ENCODE measurements around the gene SAMD14. TPM values are rescaled to one million over a fixed set of nuclear protein-coding genes. Genes with fewer than 3 reads are reported as not detected.

SAMD14 gene
- total RNA-seq, 2 donors from 2014 or later, result 1.6 to 2.1 TPM

DNA sequence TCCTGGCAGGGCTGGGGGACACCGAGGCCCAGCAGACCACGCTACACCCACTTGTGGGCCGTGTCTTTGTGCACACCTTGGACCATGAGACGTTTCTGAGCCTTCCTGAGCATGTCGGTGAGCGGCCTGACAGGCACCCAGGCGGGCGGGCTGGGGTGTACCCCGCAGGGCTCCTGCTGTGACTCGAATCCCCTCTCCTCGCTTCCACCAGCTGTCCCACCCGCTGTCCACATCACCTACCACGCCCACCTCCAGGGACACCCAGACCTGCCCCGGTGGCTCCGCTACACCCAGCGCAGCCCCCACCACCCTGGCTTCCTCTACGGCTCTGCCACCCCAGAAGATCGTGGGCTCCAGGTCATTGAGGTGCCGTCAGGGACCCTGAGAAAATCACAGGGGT is 37.4 kb upstream of the SAMD14 start:
- ATAC-seq (no peak), DNase-seq (no peak)
- intact Hi-C loops (cut with DNase I), result loop anchor here in 1 of 2 donors (10.0 kb wide), 1 partner anchor 53 kb away; no protein-coding TSS in a partner anchor

DNA sequence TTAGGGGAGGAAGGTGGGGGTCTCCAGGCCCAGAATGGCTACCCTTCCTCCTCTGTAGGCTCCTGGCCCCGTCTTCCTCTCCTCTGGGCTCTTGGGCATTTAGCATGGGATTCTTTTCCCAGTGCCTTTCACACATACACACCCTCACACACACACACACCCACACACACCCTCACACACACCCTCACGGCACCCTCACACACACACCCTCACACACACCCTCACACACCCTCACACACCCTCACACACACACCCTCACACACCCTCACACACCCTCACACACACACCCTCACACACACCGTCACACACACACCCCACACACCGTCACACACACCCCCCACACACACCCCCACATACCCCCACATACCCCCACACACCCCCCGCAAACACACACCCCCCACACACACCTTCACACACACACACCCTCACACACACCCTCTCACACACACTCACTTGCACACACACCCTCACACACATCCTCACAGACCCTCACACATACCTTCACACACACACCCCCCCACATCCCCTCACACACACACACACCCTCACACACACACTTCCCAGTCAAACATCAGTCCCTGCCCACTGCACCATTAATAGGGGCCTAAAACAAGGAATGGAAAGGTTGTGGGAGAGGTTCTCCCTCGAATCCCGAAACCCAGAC is 36.7 kb upstream of the SAMD14 start:
- no peak for DNase-seq
- intact Hi-C loops (cut with DNase I), result loop anchor here in 1 of 2 donors (10.0 kb wide), 1 partner anchor 52 kb away; no protein-coding TSS in a partner anchor
- ATAC-seq, result no peak

DNA sequence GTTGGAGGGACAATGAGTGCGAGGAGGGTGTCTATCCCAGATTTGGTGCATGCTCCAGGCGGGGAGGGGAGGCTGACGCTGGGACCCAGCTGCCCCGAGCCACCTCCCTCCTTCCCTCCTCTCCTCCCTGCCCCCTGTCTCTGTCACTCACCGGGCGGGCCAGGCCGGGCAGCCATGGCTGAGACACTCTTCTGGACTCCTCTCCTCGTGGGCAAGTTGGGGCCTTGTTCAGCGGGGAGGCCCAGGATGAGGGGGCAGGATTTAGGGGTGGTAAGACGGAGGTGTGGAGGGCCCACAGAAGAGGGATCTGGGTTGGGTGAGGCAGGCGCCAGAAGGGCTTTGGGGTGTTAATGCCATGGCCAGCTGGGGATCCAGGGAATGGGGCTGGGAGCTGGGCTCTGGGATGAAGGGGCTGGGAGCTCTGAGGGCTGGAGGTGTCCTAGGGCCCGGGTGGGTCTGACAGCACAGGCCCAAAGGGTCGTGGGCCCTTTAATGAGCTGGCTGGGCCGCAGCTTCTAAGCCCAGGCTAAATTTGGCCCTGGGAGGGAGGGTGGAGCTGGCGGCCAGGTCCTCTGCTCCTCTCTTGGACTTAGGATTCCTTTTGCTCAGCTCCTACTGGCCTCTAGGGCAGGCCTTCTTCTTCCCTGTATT is 36.0 kb upstream of the SAMD14 start, which contains the start of gene SGCA:
SGCA (plus strand) TSS at position 139 of the 651 bp plus-strand sequence; CDS start at position 175, 36 bp downstream.
- intact Hi-C loops (cut with DNase I), result loop anchor here in 1 of 2 donors (10.0 kb wide), 1 partner anchor 51 kb away; no protein-coding TSS in a partner anchor
- ATAC-seq (peak; percentile 53 to 59), DNase-seq (no peak)

DNA sequence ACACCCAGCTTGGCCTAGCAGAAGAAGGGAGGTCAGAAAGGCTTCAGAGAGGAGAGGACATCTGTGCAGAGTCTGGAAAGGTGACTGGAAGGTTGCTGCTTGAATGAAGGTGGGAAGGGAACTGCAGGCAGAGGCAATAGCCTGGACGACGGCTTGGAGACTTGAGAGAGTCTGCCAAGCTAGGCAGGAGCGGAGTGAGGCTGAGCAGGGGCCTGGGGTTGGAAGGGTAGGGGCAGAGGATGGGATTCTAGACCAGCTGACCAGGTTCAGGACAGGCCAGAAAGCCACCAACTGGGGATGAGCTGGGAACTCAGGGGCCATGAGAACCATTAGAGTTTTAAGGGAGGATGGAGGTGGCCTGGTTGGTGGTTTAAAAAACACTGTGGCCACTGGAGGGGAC is 35.5 kb upstream of the SAMD14 start:
- intact Hi-C loops (cut with DNase I), result loop anchor here in 1 of 2 donors (10.0 kb wide), 1 partner anchor 51 kb away; no protein-coding TSS in a partner anchor
- no peak for ATAC-seq
- DNase-seq, result no peak

DNA sequence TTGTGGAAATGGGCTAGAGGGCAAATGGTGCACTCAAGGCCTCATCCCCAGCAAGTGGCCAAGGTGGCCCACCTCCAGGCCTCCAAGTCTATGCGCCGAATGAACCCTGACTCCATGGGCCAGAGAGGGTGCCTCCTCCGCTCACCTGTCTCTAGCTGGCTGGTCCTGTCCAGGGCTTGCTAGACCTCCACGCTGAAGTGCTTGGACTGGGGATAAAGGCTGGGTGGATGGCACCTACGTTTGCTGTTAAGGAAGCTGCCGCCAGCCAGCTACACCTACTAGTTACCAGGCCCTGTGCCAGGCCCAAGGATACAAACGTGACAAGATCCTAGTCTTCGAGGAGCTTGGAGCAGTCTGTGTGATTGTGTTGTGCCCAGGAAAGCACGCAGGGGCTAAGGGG is 35.1 kb upstream of the SAMD14 start:
- DNase-seq (no peak), ATAC-seq (no peak)
- intact Hi-C loops (cut with DNase I), result loop anchor here in 1 of 2 donors (10.0 kb wide), 1 partner anchor 50 kb away; no protein-coding TSS in a partner anchor

DNA sequence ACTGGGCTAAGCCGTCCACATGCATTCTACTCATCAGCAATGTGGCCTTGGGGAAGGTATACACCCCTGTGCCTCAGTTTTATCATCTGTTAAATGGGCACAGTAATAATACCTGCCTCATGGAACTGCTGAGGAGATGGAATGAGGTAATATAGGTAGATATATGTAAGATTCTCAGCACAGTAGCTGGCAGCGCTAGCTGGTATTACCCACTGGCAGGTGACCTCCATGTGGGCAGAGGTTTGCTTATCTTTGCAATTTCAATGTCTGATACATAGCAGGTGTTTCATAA is 34.7 kb upstream of the SAMD14 start:
- intact Hi-C loops (cut with DNase I), result loop anchor here in 1 of 2 donors (10.0 kb wide), 1 partner anchor 50 kb away; no protein-coding TSS in a partner anchor
- DNase-seq, result no peak
- no peak for ATAC-seq

DNA sequence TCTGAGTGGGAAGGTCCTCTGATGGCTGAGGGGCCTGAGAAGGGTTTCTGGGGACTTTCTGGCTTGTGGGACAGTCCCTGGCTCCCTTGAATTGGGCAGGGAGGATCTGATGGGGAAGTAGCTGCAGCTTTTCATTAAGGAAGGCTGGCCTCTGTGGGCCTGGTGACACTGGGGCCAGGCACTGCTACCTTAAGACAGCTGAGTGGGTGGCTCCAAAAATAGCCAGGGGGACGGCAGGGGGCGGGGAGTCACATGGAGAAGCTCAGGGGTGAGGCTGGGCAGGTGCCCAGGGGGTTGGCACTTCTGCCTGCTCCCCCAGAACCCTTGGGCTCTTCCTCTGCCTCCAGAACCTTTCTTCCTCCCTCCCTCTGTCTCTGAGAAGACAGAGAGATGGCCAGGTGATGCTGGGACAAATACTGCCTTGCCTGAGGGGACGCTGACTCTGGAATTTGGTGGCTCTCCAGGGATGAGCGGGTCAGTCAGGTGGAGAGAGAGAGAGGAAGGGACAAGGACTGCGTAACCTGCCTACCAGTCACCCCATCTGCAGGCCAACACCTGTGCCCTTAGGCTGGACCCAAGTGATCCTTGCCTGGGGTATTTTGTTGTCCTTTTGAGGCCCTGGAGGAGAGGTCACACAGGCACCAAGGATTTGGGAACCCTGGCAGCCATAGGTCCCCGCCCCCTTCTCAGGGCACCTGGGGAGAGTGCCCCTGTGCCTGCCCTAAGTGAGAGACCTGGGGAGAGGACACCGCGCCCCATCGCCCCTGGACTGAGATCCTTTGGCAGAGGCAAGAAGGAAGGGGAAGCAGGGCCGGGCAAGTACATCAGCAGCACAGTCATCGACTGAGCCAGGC is 34.1 kb upstream of the SAMD14 start:
- DNase-seq (no peak), ATAC-seq (no peak)
- intact Hi-C loops (cut with DNase I), result loop anchor here in 1 of 2 donors (10.0 kb wide), 1 partner anchor 49 kb away; no protein-coding TSS in a partner anchor

DNA sequence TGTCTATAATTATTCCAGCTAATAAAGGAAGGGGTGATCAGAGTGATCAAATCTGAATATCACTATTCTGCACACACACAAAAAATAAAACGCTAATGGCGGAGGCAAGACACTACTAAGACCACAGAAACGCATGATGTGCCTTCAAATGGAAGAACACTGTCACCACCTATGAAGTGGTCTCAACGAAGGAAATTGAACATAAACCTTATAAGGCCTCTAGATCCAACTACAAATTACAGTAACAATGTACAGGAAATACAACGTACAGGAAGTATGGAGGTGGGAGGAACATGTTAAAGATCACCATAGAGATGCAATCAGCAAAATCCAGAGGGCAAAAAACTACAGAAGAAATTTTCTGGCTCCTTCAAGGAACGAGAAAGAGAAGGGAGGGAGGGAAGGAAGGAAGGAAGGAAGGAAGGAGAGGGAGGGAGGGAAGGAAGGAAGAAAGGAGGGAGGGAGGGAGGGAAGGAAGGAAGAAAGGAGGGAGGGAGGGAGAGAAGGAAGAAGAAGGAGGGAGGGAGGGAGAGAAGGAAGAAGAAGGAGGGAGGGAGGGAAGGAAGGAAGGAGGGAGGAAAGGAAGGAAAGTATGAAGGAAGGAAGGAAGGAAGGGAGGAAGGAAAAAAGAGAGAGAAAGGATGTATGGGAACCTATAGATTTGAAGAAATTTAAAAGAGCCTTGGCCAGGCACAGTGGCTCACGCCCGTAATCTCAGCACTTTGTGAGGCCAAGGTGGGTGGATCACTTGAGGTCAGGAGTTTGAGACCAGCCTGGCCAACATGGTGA is 32.7 kb upstream of the SAMD14 start:
- intact Hi-C loops (cut with DNase I), result loop anchor here in 1 of 2 donors (10.0 kb wide), 1 partner anchor 48 kb away; no protein-coding TSS in a partner anchor
- no peak for ATAC-seq
- no peak for DNase-seq

DNA sequence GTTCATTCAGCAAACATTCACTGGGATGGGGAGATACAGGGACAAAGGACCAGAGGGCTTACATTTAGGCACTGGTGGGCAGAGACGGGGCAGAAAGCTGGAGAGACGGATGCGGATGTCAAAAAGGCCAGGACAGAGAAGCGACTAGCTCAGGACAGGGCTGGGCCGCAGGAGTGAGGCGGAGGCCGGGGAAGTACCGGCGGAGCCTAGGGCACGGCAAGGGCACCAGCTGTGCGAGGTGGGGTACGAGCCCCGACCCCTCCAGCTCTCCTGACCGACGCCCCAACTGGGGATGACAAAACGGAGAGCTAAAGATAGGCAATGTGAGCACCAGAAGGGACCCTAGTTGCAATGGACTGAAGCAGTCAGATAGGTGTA is 31.9 kb upstream of the SAMD14 start:
- DNase-seq (no peak), ATAC-seq (no peak)
- intact Hi-C loops (cut with DNase I), result loop anchor here in 1 of 2 donors (10.0 kb wide), 1 partner anchor 47 kb away; no protein-coding TSS in a partner anchor

DNA sequence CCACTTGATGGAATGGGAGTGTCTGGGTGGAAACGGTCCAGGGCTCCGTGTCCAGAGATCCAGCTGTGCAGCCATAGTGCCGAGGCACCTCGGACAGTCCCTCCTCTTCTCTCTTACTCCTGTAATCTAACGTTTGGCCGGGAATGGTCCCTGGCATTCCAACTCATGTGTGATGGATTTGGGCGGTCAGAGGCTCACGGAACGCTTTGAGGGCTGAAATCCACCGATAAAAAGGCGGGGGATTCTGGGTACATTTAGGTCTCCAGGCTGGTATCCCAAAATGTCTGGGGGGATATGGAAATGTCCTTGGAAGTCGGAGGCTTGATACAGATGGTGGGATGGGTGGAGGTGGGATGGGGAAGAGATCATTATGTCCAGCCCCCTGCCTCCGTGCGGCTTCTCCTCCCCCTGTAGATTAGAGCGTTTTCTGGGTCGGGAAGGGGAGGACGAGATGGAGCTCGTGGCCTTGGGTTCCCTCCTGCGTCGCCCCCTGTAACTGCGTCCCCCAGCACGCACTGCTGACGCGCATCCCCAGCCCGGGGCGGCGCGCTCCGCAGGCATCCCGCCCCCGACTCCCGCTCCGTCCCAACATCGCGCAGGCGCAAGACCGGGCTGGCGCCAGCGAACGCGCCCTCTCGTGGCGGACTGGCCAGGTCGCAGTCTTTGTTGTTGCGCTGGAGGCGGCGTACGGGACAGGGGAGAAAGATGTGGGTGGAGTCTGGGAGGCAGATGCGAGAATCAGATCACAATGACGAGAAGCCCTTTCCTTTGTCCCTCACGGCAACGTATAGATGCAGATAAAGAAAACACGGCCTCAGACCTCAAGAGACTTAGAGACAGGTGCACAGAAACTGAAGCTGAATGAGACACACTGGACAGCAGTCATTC is 31.3 kb upstream of the SAMD14 start:
- intact Hi-C loops (cut with DNase I), result loop anchor here in 1 of 2 donors (10.0 kb wide), 1 partner anchor 46 kb away; no protein-coding TSS in a partner anchor
- ATAC-seq (peak; percentile 91 to 92), DNase-seq (peak; percentile 91)

DNA sequence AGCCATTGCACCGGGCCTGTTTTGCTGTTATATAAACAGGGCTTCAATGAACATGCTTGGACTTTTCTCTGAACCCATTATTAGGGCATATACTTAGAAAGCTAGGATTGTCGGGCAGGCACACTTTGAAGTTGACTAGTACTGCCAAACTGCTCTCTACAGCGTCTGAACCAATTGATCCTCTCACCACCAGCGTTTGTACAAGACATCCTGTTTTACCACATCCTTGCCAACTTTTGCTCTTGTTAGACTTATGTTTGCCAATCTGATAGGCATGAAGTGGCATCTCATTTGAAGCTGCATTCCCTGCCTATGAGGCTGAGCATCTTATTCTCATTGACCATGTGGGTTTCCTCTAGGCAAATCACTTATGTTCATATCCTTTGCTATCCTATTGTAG is 27.9 kb upstream of the SAMD14 start:
- intact Hi-C loops (cut with DNase I), result no loop called here
- DNase-seq (no peak), ATAC-seq (no peak)

DNA sequence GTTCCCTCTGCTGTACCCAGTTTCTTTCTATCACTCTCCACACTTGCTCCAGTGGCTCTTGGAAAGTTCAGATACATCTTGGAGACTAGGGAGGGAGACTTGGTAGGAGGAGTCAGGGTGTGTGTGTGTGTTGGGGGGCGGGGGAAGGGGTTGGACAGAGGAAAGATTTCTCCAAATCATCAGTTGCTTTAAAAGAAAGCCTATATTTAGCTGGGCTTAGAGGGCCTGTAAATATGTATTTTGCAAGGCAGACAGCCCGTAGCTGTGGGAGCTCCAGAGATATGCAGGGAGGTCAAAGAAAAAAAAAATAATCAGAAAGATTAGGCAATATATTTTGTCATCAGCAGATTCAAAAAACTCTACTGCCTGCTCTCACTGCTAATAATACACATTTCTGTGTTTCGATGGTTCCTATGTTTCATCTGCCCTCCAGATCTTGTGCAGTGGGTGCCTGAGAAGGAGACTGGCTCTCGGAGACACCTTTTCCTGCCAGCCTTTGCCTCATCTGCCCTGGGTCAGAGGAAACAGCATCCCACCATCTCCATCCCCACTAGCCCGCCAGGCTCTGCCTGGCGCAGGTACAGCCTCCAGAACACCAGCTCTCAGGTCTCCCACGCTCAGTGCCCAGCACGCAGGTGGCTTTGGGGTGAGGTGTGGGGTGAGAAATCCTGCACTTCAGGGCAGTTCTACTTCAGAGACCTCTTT is 25.3 kb upstream of the SAMD14 start:
- ATAC-seq (peak in 1 of 2 donors; percentile 3), DNase-seq (no peak)
- intact Hi-C loops (cut with DNase I), result no loop called here

DNA sequence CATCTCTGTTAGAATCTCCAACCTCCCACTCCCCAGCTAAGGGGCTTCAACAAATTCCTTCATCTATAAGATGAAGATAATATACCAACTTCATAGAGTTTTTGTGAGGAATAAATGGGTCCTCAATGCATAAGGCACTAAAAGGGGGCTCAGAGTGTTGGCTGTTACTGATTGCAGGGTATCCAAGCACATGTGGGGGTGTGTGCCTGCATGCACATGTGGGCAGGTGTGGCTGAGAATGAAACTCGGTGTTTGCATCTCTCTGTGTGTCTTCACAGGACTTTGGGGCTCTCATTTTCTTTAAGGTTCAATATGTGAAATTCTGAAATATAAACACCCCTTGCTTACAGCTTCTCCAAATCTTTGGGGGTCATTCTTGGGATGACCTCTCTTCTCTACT is 24.6 kb upstream of the SAMD14 start:
- ATAC-seq, result no peak
- intact Hi-C loops (cut with DNase I), result no loop called here

DNA sequence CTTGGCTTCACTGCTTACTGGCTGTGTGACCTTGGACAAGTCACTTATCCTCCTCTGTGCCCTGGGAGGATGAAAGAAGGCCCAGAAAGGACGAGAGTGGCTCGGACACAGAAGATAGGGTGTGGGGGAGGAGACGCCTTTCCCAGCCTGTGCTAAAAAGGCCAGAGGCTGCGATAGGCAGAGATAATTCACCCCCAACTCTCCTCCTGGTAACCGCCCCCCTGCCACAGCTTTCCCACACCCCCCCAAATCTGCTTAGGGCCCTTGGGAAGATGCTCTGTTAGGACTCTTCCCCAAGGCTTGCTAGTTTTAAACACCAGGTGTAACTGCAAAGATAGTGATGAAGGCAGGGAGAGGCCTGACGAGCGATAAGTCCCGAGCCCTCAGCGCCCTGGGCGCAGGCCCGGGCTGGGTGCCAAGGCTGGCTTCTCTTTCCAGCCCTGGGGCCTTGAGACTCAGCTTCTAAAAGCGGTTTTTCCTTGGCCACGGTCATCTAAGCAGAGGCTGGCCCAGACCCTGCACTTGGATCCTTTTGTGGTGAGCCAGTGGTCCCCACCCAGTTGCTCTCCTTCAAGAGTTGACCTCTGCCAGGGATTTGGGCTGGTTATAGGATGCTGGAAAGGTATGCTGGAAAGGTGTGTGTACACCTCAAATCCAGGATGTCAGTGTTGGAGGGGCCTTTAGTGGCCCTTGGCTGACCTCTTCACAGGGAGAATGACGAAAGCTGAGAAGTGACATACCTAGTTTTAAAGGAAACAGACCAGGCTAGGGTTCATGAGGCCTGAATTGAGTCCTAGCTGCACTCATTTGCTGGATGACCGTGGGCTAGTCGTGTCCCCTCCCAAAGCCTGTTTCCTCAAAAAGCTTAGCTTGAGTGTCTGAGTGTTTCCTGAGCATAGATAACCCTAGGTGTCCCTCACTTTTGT is 24.0 kb upstream of the SAMD14 start:
- intact Hi-C loops (cut with DNase I), result no loop called here
- peak; percentile 73 for DNase-seq
- peak; percentile 4 to 8 for ATAC-seq

More for the DNA sequence above, 24.6 kb upstream of the SAMD14 start:
- no peak for DNase-seq

DNA sequence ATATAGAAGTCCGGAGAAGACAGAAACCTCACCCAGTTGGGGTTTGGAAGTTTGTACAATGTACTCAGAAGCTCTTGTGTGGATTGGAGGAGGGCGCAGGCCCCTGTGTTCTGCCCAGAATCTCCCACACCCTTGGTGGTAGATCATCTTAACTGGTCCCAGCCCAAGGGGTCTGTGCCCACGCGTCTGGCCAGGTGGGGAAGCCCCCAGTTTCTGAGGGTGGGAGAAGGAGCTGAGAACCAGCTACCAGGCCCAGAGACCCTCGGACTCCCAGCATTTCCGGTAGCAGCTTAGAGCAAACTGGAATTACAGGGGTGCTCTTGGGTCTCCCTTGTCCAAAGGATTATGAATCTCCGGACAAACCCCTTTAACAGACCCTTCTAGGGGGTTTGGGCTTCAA is 22.8 kb upstream of the SAMD14 start:
- ATAC-seq (no peak), DNase-seq (no peak)
- intact Hi-C loops (cut with DNase I), result no loop called here

DNA sequence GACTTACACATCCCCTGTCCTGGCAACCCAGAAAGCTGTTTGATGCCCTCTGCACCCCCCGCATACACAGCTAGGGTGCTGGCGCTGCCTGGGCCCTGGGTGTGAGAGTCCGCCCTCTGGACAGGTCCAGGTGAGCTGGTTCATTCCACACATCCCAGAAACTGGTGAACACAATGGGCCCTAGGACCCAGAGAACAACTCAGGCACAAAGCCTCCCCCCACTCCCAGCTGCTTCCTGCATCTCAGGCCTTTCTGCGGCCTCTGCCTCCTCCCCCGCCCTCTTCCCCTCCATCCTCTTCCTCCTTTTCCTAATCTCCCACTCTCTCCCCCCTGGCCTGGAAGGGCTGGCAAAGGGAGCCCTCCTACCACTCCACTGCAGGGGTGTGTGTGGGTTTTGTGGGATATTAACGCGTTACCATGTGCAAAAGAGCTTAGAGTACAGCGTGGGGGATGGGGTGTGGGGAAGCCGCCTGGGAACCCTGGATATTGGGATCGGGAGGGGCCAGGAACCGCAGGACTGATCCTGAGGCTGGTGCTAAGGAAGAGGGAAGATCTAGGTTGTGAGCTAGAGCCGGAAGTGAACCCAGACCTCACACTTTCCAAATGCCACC is 22.1 kb upstream of the SAMD14 start:
- intact Hi-C loops (cut with DNase I), result no loop called here
- peak; percentile 88 for DNase-seq
- ATAC-seq, result peak; percentile 48 to 69

Data from left cardiac atrium (tissue), 4 donors.